ENCODE measurements around the gene PRR23E.
A peak's percentile ranks its signal among the peaks of the same experiment; 100 is the strongest.

Gene PRR23E

DNA sequence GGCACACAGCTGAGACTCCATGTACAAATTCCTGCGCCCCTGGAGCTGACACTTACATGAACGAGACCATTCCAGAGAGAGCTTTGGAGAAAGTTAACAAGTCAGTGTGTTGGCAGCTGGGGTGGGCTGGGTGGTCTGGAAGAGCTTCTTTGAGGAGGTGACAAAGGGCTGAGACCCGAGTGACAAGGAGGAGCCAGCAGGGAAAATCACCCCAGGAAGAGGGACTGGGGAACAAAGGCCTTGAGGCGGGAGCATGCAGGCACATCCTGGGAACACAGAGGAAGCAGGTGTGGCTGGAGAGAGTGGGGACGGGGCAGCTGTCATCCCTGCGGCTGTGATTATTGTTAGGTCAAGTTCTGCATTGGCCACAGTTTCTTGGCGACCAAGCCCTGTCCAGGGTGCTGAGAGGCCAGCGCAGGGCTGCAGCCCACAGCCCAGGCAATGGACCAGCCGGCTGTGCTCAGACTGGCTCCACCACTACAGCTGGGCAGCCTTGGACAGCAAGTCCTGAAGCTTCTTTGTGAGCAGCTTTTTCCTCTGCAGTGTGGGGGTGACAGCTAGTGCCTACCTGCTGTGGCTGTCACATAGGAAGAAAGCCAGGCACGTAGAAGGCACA, 34.2 kb upstream of the PRR23E start:
- no peak for TF ChIP-seq POLR2AphosphoS5 (IDR thresholded peaks at IDR 0.05; ENCODE audit: low read depth, low read length)
- TF ChIP-seq, protein P1, sequence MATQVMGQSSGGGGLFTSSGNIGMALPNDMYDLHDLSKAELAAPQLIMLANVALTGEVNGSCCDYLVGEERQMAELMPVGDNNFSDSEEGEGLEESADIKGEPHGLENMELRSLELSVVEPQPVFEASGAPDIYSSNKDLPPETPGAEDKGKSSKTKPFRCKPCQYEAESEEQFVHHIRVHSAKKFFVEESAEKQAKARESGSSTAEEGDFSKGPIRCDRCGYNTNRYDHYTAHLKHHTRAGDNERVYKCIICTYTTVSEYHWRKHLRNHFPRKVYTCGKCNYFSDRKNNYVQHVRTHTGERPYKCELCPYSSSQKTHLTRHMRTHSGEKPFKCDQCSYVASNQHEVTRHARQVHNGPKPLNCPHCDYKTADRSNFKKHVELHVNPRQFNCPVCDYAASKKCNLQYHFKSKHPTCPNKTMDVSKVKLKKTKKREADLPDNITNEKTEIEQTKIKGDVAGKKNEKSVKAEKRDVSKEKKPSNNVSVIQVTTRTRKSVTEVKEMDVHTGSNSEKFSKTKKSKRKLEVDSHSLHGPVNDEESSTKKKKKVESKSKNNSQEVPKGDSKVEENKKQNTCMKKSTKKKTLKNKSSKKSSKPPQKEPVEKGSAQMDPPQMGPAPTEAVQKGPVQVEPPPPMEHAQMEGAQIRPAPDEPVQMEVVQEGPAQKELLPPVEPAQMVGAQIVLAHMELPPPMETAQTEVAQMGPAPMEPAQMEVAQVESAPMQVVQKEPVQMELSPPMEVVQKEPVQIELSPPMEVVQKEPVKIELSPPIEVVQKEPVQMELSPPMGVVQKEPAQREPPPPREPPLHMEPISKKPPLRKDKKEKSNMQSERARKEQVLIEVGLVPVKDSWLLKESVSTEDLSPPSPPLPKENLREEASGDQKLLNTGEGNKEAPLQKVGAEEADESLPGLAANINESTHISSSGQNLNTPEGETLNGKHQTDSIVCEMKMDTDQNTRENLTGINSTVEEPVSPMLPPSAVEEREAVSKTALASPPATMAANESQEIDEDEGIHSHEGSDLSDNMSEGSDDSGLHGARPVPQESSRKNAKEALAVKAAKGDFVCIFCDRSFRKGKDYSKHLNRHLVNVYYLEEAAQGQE (IDR thresholded peaks at IDR 0.05; ENCODE audit: insufficient read depth in 1 of 2, low read depth in 2 of 2, low read length in 2 of 2), result peak; percentile 96 to 99
- no peak for TF ChIP-seq FOXP2 (optimal IDR thresholded peaks at IDR 0.05; ENCODE audit: borderline replicate concordance, extremely low read depth, extremely low read length, insufficient read depth)
- TF ChIP-seq TAF1 (IDR thresholded peaks at IDR 0.05; ENCODE audit: borderline replicate concordance, insufficient read depth, low read length), result no peak
- TF ChIP-seq SIN3A (IDR thresholded peaks at IDR 0.05; ENCODE audit: borderline replicate concordance, insufficient read depth, low read length), result peak; percentile 79; the same call in 1 of the 2 replicates

DNA sequence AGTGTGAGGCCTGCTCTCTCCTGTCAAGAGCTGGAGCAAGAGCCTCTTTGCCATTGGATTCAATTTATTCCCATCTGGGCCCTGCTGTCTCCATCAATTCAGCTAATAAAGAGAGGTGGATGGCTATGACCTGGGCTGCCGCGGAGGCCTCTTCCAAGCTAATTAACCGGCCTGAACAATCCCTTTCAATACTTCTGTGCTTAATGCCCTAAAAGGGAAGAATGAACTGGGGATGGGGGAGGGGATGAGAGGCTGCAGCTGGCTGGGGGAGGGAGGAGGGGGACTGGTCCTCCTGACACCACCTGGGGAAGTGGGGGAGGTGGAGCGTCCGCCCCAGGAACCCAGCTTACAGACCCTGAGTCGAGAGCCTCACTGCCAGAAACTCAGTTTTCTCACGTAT, 33.4 kb upstream of the PRR23E start:
- TF ChIP-seq SIN3A (IDR thresholded peaks at IDR 0.05; ENCODE audit: borderline replicate concordance, insufficient read depth, low read length) (no peak), FOXP2 (optimal IDR thresholded peaks at IDR 0.05; ENCODE audit: borderline replicate concordance, extremely low read depth, extremely low read length, insufficient read depth) (no peak), TAF1 (IDR thresholded peaks at IDR 0.05; ENCODE audit: borderline replicate concordance, insufficient read depth, low read length) (no peak)
- TF ChIP-seq, protein P1 (IDR thresholded peaks at IDR 0.05; ENCODE audit: insufficient read depth in 1 of 2, low read depth in 2 of 2, low read length in 2 of 2), result no peak

DNA sequence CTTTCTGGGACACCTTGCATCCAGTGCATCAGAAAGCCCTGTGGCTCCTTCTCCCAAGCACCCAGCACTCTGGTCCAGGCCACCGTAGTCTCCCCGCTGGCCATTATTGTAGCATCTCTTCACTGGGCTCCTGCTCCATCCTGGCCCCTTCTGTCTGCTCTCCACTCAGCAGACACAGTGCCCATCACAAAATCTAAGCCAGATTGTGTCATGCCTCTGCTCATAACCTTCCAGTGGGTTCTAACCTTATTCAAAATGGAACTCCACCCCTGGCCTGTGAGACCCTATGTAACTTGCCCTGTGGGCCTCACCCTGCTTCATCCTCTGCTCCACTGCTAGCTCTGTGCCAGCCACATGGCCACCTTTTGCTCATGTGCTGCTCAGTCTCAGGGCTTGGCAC, 31.7 kb upstream of the PRR23E start:
- TF ChIP-seq TAF1 (IDR thresholded peaks at IDR 0.05; ENCODE audit: borderline replicate concordance, insufficient read depth, low read length), result no peak
- TF ChIP-seq SIN3A (IDR thresholded peaks at IDR 0.05; ENCODE audit: borderline replicate concordance, insufficient read depth, low read length), result no peak
- TF ChIP-seq FOXP2 (optimal IDR thresholded peaks at IDR 0.05; ENCODE audit: borderline replicate concordance, extremely low read depth, extremely low read length, insufficient read depth), result no peak
- TF ChIP-seq, protein P1 (IDR thresholded peaks at IDR 0.05; ENCODE audit: insufficient read depth in 1 of 2, low read depth in 2 of 2, low read length in 2 of 2), result no peak
- no peak for TF ChIP-seq POLR2AphosphoS5 (IDR thresholded peaks at IDR 0.05; ENCODE audit: low read depth, low read length)

DNA sequence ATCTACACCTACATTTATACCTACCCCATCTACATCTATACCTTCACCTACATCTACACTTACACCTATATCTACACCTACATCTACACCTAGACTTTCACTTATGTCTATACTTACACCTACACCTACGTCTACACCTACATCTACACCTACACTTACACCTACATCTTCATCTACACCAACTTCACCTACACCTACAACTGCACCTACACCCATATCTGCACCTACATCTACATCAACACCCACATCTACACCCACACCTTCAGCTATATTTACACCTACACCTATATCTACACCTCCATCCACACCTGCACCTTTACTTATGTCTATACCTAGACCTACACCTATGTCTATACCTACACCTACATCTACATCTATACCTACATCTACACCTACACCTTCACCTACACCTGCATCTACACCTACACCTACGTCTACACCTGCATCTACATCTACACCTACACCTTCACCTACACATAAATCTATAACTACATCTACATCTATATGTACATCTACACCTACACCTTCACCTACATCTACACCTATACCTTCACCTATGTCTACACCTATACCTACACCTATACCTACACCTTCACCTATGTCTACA, 30.9 kb upstream of the PRR23E start:
- TF ChIP-seq POLR2AphosphoS5 (IDR thresholded peaks at IDR 0.05; ENCODE audit: low read depth, low read length) (no peak), TAF1 (IDR thresholded peaks at IDR 0.05; ENCODE audit: borderline replicate concordance, insufficient read depth, low read length) (no peak), FOXP2 (optimal IDR thresholded peaks at IDR 0.05; ENCODE audit: borderline replicate concordance, extremely low read depth, extremely low read length, insufficient read depth) (no peak), SIN3A (IDR thresholded peaks at IDR 0.05; ENCODE audit: borderline replicate concordance, insufficient read depth, low read length) (no peak)
- TF ChIP-seq, protein P1 (IDR thresholded peaks at IDR 0.05; ENCODE audit: insufficient read depth in 1 of 2, low read depth in 2 of 2, low read length in 2 of 2), result no peak

Measured in PFSK-1 (cell line).